ENCODE data around the gene LGALS14. TPM values are rescaled to one million over a fixed set of nuclear protein-coding genes. Genes with fewer than 3 reads are reported as not detected.

The LGALS14 gene
- total and polyA plus RNA-seq, 10 of the 15 experiments (the other 5 are each of a cell fraction or from before 2014, with no cell fraction given): 5.1 to 34.6 (median 7.3) TPM

GRCh38 chr19:39749981-39750380 is 45.7 kb downstream of the LGALS14 start (continued):
- TF ChIP-seq PRDM15 (CRISPR knock-in tag; IDR thresholded peaks at IDR 0.05) (no peak), MTA2 (IDR thresholded peaks at IDR 0.05; ENCODE audit: low read depth) (no peak)

DNA sequence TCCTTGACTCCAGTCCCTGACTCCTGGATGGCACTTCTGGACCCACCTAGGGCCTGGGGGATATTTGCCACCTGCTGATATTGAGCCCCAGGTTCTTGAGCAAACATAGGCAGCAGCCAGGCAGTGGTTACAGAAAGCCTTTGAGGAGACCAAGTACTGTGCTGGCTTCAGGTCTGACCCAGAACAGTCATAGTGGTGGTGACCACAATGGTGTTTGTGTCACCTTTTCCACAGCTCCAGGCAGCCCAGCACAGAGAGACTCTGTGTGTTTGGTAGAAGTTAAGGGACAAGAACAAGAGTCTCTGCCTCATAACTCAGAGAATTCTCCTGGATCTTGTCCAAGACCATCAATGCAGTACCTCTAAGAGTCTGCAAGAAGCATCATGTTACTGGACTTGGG is 48.1 kb downstream of the LGALS14 start:
- in situ Hi-C loops (cut with MboI): no loop called here
- Histone ChIP-seq H3K4me3 (no peak overlapping the region), H3K36me3 (ENCODE audit: control insufficient read depth in 2 of 2, insufficient read depth in 2 of 2, low read length in 1 of 2) (no peaks in the 10 kb centered on the region), H3K79me2 (ENCODE audit: control insufficient read depth, insufficient read depth, low read length) (no peaks in the 10 kb centered on the region), H3K9ac (ENCODE audit: control insufficient read depth, insufficient read depth, low read length) (no peak overlapping the region), H4K20me1 (ENCODE audit: control insufficient read depth, insufficient read depth) (no peaks in the 10 kb centered on the region), H3K27me3 (replicated peaks in 1 of 2; ENCODE audit: control insufficient read depth in 2 of 2, insufficient read depth in 2 of 2, low read length in 1 of 2) (no peaks in the 10 kb centered on the region), H3K9me3 (replicated peaks; ENCODE audit: control insufficient read depth, insufficient read depth, low read length) (no peaks in the 10 kb centered on the region), H3K4me2 (ENCODE audit: control insufficient read depth, insufficient read depth) (no peak overlapping the region), H3K4me1 (ENCODE audit: control insufficient read depth, insufficient read depth, low read length) (no peaks in the 10 kb centered on the region), H2AFZ (ENCODE audit: control insufficient read depth, low read depth, low read length) (no peak overlapping the region), H3K27ac (ENCODE audit: control insufficient read depth, insufficient read depth) (no peak overlapping the region)
- ATAC-seq (peak; percentile 27; the same call in 1 of the 3 replicates), DNase-seq (ENCODE audit: low read depth, low spot score) (no peak), FAIRE-seq (no peak)
- POLR2A ChIA-PET: no interaction called here
- CTCF ChIA-PET: interaction anchor here (1.2 kb wide), 1 partner anchor 17 kb away, joined by 4 read pairs; no protein-coding TSS in a partner anchor
- TF ChIP-seq SPI1 (IDR thresholded peaks at IDR 0.05; ENCODE audit: borderline replicate concordance, insufficient read depth, low read depth, low read length) (no peak), RUNX3 (IDR thresholded peaks at IDR 0.05; ENCODE audit: low read length) (peak; percentile 66)
- intact Hi-C loops (cut with micrococcal nuclease; ENCODE audit: unreplicated experiment): no loop called here
- SMC1A ChIA-PET (ENCODE audit: uncharacterized antibody, unreplicated experiment): interaction anchor here (1.2 kb wide), 1 partner anchor 10 kb away, joined by 3 read pairs; no protein-coding TSS in a partner anchor
- RAD21 ChIA-PET (ENCODE audit: unreplicated experiment): no interaction called here
- no TSS peak for BruUV-seq (replicated peaks)

Data from GM12878 (cell line).